SK-N-MC (cell line): ENCODE measurements around the gene PI4KA.

Experiments used
- EZH2 ChIP-seq: fragments of 200-600 bp; sonication (generic); IDR thresholded peaks from one replicate; pipeline ENCODE4 v1.6.1; 2017; ENCODE audit warnings: antibody characterized with exemption
- POLR2AphosphoS5 ChIP-seq: IDR thresholded peaks from 2 replicates; pipeline ENCODE4 v1.6.1; 2012; ENCODE audit warnings: mild to moderate bottlenecking, low read depth, low read length, borderline replicate concordance

DNA sequence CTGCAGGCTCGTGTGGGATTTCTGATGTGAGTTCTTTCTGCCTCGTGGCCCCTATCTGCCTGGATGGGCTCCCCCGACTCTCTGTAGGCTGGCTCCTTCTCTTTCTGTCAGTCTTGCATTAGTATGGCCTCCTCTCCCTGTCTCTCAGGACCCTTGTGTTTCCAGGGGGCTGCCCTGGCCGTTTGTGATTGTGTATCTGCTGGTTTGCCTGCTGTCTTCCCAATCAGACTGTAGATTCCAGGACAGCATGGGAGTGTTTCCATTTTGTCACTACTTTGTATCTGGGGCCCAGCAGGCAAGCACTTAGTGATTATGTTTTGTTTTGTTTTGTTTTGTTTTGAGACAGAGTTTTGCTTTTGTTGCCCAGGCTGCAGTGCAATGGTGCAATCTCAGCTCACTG is 25.8 kb upstream of the PI4KA start:
- TF ChIP-seq POLR2AphosphoS5 = no peak
- no peak for TF ChIP-seq EZH2
